KOPT-K1 (cell line): ENCODE results near the gene TSPY9.
"Not testable (repeated sequence)": the region's sequence is repeated elsewhere in the genome, so short reads cannot be mapped to it uniquely, and the experiment has no call there.

Experiments used
- H3K27ac ChIP-seq: fragments of 200-600 bp; sonication (generic); 2 replicates; pipeline ENCODE4 v1.5.1; 2016; ENCODE audit warnings: antibody characterized with exemption, mild to moderate bottlenecking, low read depth, low read length; ENCODE audit not compliant: poor library complexity, severe bottlenecking
- H3K36me3 ChIP-seq: fragments of 200-600 bp; sonication (generic); 2 replicates; pipeline ENCODE4 v1.5.1; 2017; ENCODE audit warnings: antibody characterized with exemption, mild to moderate bottlenecking, low read length, moderate library complexity; ENCODE audit not compliant: insufficient read depth
- H3K9me3 ChIP-seq: fragments of 200-600 bp; sonication (generic); 2 replicates; pipeline ENCODE4 v1.5.1; 2017; ENCODE audit warnings: antibody characterized with exemption, low read length, mild to moderate bottlenecking; ENCODE audit not compliant: insufficient read depth, poor library complexity, severe bottlenecking

Gene TSPY9, protein sequence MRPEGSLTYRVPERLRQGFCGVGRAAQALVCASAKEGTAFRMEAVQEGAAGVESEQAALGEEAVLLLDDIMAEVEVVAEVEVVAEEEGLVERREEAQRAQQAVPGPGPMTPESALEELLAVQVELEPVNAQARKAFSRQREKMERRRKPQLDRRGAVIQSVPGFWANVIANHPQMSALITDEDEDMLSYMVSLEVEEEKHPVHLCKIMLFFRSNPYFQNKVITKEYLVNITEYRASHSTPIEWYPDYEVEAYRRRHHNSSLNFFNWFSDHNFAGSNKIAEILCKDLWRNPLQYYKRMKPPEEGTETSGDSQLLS

DNA sequence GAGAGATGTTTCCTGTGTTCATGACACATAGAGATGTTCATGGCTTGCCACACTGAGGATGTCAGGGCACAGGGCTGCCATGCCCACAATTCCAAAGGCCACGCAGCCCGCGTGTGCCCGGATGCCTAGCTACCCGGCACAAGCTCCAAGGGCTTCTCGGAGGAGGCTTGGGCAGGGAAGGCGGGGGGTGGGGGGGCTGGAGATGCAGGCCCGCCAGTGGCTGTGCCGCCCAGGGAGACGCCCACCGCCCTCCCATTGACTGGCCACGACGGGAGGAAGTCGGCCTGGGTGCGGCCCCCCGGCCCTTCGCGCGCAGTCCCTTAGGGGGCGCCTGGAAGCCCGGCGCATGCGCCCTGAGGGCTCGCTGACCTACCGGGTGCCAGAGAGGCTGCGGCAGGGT, at the start of gene TSPY9:
TSS of gene TSPY9 (plus strand) at position 301 of the 400 bp plus-strand sequence. CDS start at position 347, 46 bp downstream.
- H3K36me3 ChIP-seq, H3K27ac ChIP-seq, H3K9me3 ChIP-seq: not testable (repeated sequence)

DNA sequence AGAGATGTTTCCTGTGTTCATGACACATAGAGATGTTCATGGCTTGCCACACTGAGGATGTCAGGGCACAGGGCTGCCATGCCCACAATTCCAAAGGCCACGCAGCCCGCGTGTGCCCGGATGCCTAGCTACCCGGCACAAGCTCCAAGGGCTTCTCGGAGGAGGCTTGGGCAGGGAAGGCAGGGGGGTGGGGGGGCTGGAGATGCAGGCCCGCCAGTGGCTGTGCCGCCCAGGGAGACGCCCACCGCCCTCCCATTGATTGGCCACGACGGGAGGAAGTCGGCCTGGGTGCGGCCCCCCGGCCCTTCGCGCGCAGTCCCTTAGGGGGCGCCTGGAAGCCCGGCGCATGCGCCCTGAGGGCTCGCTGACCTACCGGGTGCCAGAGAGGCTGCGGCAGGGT, 20.4 kb upstream of the TSPY9 start, which contains the start of gene TSPY1:
TSS of gene TSPY1 (plus strand) at position 301 of the 400 bp plus-strand sequence. CDS start at position 347, 46 bp downstream.
- H3K36me3 ChIP-seq, H3K27ac ChIP-seq, H3K9me3 ChIP-seq: not testable (repeated sequence)

DNA sequence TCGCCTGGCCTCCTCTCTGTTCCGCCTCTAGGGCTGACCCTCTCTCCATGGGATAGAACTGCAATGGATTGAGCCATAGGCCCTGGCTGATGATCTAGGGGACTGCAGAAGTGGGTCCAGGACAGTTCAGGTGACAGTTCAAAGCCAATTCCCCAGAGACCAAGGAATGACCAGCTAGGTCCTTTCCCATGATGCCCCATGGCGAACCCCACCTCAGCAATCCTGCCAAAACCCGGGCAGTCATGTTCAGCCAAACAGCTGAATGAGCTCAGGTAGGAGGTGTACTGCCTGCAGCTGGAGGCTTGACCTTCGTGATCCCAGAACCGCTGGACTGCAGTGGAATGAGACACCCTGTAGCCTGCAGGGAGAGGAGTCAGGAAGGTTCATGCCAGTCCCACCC, 17.3 kb downstream of the TSPY9 start:
- H3K36me3 ChIP-seq, H3K9me3 ChIP-seq, H3K27ac ChIP-seq: not testable (repeated sequence)

DNA sequence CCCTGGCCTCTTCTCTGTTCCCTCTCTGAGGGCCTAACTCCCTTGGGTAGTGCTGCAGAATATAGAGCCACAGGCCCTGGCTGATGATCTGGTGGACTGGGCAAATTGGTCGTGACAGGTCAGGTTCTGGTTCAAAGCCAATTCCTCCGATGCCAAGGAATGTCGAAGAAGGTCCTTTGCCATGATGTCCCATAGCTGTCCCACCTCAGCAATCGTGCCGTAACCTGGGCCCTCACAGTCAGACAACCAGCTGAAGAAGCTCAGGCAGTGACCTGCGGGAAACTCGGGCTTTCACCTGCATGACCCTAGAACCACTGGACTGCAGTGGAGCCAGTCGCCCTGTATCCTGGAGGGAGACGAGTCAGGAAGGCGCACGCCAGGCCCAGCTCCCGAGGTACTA, 29.2 kb downstream of the TSPY9 start:
- H3K36me3 ChIP-seq, H3K27ac ChIP-seq, H3K9me3 ChIP-seq: not testable (repeated sequence)

DNA sequence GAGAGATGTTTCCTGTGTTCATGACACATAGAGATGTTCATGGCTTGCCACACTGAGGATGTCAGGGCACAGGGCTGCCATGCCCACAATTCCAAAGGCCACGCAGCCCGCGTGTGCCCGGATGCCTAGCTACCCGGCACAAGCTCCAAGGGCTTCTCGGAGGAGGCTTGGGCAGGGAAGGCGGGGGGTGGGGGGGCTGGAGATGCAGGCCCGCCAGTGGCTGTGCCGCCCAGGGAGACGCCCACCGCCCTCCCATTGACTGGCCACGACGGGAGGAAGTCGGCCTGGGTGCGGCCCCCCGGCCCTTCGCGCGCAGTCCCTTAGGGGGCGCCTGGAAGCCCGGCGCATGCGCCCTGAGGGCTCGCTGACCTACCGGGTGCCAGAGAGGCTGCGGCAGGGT, 40.5 kb downstream of the TSPY9 start, which contains the start of gene TSPY10:
TSS of gene TSPY10 (plus strand) at position 301 of the 400 bp plus-strand sequence. CDS start at position 347, 46 bp downstream.
- not testable (repeated sequence) for H3K9me3 ChIP-seq, H3K36me3 ChIP-seq, H3K27ac ChIP-seq
